GM18868 (cell line): Measurements from ENCODE around the gene ATAD3A.
"Not testable (repeated sequence)": the region's sequence is repeated elsewhere in the genome, so short reads cannot be mapped to it uniquely, and the experiment has no call there.

Source experiments
- ATAC-seq: cut with Tn5 transposase; IDR thresholded peaks from one replicate; pipeline ENCODE4 v1.9.1; 2021; ENCODE audit warnings: mild to moderate bottlenecking, moderate library complexity; ENCODE audit not compliant: unreplicated experiment

Gene ATAD3A

DNA sequence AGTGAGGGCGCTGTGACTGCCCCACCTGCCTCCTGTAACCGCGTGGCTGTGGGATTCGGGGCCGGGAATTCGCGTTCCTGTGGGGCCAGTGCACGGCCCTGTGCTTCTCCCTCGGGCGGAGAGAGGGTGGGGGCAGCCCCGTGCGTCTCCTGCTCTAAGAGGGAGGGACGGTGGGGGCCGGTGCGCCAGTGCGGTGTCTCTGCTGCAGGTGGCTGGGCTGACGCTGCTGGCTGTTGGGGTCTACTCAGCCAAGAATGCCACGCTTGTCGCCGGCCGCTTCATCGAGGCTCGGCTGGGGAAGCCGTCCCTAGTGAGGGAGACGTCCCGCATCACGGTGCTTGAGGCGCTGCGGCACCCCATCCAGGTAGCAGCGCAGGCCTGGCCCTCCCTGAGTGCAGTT, 10.6 kb downstream of the ATAD3A start:
- ATAC-seq, result not testable (repeated sequence)

DNA sequence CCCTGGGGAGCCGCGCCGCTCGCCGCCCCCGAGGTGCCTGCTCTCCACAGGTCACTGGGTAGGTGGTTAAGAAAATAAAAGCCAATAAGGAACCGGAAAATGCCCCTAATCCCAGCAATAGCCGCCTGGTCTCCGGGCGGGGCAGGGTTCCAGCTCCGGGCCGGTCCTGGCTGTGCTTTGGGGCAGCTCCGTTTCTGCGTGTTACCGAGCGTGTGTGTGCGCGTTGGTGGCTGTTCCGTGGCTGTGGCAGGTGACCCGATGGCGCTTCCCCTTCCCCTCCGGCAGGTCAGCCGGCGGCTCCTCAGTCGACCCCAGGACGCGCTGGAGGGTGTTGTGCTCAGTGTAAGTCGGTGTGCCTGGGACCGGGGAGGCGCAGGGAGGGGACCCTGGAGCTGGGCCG, 11.3 kb downstream of the ATAD3A start:
- not testable (repeated sequence) for ATAC-seq

DNA sequence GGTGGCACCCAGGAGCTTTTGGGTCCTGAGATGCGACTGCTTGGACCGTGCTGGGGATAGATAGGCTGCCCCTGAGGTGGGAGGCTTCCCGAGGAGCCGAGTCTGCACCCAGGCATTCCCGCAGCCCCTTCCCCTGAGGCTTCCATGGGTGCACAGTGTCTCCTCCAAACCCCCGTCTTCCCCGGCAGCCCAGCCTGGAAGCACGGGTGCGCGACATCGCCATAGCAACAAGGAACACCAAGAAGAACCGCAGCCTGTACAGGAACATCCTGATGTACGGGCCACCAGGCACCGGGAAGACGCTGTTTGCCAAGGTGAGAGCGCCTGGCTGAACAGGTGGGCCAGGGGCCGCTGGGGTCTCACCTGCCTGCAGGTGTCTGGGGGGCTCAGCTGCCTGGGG, 11.7 kb downstream of the ATAD3A start:
- not testable (repeated sequence) for ATAC-seq

DNA sequence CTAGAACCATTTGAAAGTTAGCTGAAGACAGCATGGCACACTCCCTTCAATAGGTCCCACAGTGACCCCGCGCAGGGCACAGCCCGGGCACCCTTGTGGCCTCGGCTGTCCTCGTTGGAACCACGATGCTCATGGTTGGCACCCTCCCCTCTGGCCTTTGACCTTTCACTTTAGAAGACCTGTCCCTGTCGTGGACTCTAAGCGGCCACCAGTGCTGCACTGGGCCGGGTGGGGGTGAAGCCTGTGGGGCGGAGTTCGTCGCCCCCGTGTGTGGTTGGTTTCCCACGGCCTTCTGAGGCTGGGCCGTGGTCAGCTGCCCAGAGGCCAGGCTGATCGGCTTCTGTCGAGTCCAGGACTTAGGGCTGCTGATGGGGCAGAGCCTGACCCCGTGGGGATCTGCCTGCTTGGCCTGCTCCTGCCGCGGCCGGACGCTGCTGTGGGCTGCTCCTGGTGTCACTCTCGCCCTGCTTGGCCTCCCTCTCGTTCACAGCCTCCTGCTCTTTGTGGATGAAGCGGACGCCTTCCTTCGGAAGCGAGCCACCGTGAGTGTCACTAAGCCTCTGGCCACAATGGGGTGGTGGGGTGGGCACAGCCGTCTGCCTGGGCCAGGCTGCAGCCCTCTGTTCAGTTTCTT, 12.9 kb downstream of the ATAD3A start:
- ATAC-seq, result not testable (repeated sequence)

DNA sequence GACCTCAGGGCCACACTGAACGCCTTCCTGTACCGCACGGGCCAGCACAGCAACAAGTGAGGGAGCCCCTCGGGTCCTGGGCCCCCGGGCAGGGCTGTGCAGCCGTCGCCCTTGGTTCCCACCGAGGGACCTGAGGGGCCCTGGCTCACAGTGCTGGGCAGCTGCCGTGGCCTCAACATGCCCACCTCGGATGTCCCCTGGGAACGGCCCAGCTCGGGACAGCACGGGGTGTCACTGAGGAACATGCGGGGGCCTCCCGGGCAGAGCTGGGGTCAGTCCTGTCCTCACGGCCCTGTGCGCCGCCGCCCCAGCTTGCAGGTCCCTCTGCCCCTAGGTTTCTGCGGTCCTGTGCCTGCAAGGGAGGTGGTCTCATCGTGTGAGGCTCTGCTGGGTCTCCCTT, 14.5 kb downstream of the ATAD3A start:
- not testable (repeated sequence) for ATAC-seq

DNA sequence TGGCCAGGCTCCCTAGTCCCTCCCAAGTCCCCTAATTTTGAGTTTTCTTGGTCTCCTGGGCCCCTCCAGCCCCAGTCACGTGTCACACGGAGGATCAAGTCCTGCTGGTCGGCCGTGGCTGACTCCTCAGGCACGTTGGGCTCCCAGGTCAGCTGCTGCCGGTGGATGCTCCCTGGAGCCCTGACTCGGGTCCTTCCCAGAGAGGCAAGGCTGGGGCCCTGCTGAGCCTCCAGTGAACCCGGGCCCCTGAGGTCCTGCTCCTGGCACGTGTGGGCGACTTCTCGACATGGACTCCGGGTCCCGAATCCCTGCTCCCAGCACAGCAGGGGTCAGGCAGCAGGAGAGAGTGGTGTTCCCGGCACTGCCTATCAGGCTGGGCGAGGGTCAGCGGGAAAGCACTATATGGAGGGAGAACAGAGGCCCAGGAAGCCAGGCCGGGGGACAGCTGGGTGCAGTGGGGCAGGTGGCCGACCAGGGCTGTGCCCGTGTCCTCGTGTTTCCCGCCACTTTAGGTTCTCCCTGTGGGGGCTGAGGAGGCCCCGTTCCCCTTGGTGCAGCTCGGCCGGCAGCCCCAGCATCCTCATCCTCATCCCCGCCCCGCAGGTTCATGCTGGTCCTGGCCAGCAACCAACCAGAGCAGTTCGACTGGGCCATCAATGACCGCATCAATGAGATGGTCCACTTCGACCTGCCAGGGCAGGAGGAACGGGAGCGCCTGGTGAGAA, 15.3 kb downstream of the ATAD3A start:
- ATAC-seq, result no peak

DNA sequence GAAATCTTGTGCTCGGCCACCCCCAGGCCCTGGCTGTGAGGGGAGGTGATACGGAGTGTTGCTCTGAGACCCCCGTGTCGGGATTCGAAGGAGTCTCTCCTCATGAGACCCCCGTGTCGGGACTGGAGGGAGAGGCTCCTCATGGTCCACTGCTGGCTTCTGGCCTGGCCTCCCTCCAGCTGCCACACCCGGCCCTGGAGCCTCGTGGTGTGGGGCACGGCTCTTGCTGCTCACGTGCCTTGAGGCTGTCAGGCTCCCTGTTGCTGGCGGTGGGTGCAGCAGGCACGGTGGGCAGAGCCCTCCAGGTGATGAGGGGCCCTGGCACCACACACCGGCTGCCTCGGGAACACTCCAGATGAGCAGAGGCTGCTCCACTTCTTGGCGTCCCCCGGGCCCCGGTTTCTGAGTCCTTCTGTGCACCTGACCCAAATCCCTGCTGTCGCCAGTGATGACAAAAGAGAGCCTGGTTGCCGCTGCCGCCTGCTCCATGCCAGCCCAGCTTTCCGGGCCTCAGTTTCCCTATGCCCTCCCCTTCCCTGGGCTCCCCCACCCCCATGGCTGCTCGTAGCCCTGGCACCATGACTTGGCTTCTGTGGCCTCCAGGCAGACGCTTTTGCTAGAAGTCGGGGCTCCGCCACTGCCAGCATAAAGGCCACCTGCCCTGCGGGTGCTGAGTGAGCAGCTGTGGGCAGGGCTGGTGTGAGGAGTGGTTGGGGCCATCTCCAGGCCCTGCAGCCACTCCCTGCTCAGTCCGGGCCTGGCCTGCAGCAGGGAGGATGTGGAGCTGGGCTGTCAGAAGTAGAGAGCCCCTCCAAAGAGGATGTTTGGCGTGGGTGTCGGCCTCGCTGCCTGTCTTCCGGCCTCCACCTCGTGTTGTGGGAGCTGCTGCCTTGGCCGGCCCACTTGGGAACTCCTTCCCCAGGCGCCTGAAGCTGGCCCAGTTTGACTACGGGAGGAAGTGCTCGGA, 16.6 kb downstream of the ATAD3A start:
- no peak for ATAC-seq

DNA sequence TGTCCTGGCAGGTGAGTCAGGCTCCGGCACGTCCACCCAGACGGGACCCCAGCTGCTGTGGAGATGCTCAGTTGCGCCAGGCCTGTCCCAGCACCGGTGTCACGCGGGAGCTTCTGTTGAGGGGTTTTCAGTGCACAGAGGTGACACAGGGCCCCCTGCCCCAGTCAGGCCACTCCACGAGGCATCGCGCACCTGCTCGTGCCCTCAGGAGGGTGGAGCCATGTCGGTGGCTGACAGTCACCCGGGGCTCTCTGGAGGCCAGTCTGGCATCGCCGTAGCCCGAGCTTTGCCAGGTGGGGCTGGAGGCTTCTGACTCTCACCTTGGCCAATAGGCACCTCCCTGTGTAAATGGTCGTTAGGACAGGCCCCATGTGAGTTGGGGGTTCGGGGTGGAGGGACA, 17.4 kb downstream of the ATAD3A start:
- no peak for ATAC-seq

DNA sequence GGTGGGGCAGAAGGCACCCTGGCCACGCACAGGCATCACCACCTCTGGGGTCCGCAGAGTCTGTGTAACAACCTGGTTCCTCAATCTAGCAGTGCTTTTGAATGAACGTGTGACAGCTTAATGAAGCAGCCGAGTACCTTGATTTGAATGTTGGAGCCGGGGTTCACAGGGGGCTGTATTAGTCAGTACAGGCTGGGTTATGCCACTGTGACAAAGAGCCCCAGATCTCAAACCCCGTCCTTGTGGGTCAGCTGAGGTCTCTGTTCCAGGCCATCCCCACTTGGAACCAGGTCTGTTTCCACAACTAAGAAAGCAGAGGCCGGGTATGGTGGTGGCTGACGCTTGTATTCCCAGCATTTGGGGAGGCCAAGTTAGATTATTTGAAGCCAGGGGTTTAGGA, 18.0 kb downstream of the ATAD3A start:
- ATAC-seq, result no peak

DNA sequence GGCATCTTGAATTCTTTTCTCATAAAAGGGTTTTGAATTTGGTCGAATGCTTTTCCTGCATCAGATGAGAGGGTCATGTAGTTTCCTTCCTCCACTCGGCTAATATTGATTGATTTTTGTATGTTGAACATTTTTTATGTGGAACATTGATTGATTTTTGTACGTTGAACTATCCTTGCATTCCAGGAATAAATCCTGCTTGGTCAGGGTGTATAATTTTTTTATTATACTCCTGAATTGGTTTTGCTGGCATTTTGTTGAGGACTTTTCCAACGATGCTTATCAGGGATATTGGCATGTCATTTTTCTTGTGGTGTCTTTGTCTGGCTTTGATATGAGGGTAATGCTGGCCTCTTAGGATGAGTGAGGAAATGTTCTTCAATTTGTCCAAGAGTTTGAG, 20.0 kb downstream of the ATAD3A start:
- no peak for ATAC-seq

DNA sequence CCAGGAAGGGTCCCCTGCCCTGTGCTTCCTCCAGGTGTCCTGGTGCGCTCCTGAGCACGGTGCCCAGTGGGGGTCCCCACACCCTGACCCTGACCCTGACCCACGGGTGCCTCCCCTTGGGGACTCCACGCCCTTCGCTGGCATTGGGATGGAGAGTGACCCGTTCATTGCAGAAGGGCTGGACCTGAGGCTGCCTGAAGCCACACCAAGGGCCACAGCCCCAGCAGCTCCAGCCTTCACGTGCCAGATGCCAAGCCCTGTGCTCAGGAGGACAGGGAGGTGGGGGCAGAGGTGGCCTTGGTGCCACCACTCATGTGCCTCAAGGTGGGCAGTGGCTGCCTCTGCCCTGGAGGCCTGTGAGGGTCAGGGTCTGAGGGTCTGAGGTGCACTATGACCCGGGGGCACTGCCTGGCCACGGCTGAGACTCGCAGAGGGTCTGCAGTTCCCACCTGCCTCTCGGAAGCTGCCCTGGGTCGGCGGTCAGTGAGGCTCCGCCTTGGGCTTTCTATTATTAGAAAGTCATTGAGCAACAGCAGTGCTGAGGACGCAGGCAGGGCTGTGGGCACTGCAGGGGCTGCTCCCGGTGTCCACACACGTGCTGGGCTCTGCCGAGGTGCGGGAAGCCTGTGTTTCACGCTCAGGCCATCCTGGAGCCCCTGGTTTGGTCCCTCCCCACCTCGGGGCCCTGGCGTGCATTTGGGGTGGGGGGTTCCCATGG, 21.4 kb downstream of the ATAD3A start:
- not testable (repeated sequence) for ATAC-seq

DNA sequence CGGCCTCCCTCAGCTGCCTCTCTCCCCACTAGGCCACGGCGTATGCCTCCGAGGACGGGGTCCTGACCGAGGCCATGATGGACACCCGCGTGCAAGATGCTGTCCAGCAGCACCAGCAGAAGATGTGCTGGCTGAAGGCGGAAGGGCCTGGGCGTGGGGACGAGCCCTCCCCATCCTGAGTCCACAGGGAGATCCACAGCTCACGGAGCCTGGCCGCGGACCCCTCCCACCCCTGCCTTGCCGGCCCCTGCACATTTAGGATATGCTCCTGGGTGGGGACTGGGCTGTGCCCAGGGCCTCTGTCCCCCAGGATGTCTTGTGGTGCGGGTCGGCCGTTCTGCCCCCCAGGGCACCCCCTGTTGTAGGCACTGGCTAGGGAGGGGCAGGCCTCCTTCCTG, 21.9 kb downstream of the ATAD3A start:
- ATAC-seq, result not testable (repeated sequence)

DNA sequence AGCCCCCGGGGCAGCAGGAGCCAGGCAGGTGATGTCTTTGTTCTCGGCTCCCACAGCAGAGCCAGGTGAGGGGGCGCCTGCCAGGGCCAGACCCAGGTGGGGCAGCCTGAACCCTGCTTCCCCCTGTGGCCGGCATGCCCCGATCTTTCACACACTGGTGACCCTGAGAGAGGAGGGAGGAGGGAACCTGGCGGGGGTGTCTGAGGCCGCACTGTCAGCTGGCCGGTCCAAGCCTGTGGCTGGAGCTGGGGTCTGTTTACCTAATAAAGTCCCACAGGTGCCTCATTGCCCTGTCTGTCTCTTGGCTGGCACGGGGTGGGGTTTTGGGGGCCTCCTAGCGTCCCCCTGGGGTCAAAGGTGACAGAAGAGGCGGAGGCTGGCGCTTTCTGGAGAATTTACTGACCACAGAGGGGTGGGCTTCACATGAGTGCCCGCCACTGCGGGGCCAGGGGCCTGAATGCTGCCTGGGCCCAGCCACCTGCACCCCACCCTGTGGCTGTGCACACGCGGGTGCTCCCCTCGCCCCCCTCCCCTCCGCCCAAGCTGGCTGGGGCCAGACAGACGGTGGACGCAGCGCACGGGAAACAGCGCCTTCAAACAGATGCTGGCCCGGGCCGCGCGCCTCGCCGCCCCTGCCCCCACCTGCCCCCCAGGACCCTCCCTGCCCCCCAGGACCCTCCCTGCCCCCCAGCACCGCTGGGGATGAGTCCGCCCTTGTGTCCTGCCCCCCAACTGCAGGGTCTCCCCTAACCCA, 22.6 kb downstream of the ATAD3A start:
- ATAC-seq, result no peak

DNA sequence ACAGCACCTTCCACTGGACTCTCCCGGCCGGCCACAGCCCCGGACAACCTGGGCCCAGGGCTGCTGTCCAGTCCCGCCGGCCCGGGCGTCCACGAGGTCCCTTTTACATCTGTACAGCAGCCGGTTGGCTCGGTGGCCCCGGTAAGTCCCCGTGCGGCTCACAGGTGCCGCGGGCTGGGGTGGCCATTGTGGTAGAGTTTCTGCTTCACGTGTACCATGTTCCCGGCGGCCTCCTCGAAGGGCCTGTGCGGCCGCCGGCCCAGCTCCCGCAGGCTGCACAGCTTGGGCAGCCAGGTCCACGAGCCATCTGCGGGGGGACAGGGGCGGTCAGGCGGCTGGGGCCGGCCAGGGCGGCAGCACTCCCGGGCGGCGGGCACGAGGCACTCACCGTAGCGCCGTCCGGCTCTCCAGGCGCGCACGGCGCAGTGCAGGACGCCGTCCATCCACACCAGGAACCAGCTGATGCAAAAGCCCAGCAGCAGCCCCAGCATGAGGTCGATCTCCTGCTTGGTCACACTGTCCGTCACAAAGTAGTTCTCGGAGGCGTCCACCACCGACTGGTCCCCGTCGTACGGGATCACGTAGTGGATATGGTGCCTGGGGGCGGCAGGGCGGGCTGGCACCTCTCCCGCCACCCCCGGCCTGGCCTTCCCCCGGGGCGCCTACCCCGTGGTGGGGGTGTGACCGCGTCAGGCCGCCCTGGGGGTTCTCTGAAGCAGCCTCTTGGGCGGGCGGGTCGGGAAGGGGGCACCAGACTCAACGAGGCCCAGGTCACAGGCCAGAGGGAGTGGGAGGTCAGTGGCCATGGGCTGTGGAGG, 23.4 kb downstream of the ATAD3A start:
- no peak for ATAC-seq

DNA sequence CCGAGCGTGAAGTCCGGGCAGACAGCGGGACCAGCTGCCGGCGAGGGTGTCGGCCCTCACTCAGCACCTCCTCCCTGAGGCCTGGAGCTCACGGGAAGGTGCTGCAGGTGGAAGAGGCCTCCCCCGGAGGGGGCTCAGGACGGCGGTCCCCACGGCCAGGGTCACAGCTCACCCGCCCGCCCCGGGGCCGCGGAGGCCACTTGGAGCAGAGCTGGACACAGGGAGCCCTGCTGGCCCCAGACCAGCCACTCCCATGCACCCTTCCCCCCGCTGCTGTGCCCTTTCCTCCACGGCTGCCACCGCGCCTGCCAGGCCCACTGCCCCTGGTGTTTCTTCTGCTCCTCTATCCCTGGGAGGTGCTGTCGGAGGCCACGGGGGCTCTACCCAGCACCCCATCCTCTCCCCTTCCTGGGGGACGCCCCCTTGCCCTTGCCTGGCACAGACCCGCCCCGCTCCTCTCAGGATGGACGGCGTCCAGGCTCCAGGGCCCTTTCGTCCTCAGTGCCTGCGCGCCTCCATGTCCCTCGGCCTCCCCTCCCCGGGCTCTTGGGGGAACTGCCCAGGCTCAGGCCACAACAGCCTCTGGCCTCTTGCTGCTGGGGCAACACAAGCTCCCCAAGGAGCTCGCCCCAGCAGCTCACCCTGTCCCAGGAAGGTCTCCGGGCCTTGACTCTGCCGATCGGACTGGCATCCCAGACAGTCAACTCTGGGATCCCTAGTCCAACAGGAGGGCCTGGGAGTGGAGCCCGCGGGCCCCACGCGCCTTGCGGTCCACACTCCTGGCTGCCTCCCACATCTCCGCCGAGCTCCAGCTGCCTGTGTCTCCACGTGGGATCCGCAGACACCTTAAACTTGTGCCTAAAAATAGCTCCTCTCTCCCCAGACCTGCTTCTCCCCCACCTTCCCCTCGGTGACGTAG, 24.3 kb downstream of the ATAD3A start:
- ATAC-seq, result no peak

DNA sequence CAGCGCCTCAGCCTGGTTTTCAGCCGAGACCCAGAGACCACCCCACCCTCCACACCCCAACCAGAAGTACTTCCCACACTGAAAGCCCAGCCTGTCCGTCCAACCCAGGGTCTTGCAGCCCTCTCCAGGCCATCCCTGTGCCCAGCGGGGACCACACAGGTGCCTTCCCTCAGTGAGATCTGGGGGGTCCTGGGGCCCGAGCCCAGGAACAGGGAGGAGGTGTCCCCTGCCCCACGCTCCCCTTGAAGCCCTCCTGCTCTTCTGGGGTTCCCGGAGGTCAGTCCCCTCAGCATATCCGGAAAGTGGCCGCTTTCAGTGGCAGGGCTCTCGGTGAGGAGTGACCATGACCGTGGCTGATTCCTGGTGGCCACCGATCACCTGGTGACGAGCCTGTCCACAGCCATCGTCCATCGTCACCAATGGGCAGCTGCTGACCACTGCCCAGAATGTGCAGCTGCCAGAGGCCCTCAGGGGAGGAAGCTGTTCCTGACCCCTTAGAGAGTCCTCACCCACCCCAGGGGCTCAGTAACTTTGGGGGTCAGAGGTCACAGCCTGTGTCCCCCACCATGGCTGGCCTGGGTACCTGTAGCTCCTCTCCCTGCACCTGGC, 25.1 kb downstream of the ATAD3A start:
- ATAC-seq, result no peak

DNA sequence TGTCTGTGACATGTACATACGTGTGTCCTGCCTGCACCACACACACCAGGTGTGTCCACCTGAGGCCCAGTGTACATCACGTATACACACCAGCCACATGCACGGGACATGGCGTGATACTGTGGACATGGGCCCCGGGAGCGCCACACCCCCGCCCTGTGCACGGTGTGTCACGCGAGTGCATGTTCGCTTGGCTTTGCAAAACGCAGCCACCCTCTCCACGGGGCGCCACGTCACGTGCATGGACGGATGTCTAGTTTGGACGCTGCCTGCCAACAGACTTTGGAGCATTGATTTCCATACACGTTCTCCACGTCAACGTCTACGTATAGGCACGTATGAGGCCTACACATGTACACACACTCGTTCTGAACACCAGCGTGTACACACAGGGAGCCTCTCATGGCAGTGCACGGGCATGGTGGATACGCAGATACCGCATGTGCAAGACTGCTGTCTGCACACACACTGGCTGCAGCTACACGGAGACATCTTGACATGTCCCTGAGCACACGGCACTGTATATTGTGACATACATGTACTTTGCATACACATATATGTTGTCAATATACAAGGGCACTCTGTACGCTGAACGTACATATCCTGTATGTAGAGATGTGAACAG, 25.8 kb downstream of the ATAD3A start:
- no peak for ATAC-seq
